Breast epithelium (tissue), 3 donors: Measurements from ENCODE around the gene ITM2B.

Experiments used
- POLR2A ChIP-seq: fragments of 450-650 bp; IDR thresholded peaks from one replicate; pipeline ENCODE4 v1.6.1; 2016; ENCODE audit warnings: antibody characterized with exemption, mild to moderate bottlenecking, moderate library complexity
- TF ChIP-seq, protein P1 (sequence below), 3 donors: fragments of 450-650 bp; IDR thresholded peaks; one replicate each; pipeline ENCODE4 v1.5.1; 2016 to 2017; ENCODE audit warnings: antibody characterized with exemption in 3 of 3, mild to moderate bottlenecking in 3 of 3, moderate library complexity in 3 of 3

DNA sequence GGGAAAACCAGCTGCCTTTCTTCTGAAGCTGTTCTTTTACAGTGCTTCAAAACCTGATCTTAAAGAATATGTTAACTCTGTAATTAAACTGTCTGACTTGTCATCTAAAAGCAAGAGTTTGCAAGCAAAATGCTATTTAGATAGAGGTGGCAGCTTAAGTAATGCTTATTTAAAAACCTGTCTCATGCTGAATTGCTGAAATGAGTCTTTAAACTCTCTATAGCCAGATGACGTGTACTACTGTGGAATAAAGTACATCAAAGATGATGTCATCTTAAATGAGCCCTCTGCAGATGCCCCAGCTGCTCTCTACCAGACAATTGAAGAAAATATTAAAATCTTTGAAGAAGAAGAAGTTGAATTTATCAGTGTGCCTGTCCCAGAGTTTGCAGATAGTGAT, 22.9 kb downstream of the ITM2B start:
- TF ChIP-seq, protein P1, sequence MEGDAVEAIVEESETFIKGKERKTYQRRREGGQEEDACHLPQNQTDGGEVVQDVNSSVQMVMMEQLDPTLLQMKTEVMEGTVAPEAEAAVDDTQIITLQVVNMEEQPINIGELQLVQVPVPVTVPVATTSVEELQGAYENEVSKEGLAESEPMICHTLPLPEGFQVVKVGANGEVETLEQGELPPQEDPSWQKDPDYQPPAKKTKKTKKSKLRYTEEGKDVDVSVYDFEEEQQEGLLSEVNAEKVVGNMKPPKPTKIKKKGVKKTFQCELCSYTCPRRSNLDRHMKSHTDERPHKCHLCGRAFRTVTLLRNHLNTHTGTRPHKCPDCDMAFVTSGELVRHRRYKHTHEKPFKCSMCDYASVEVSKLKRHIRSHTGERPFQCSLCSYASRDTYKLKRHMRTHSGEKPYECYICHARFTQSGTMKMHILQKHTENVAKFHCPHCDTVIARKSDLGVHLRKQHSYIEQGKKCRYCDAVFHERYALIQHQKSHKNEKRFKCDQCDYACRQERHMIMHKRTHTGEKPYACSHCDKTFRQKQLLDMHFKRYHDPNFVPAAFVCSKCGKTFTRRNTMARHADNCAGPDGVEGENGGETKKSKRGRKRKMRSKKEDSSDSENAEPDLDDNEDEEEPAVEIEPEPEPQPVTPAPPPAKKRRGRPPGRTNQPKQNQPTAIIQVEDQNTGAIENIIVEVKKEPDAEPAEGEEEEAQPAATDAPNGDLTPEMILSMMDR (IDR thresholded peaks at IDR 0.05): no peak
- no peak for TF ChIP-seq POLR2A
